HepG2 (cell line): ENCODE measurements around the gene PKP4. TPM values are rescaled to one million over a fixed set of nuclear protein-coding genes. Genes with fewer than 3 reads are reported as not detected.

Experiments
- AKAP8 ChIP-seq: sonication (generic); formaldehyde crosslinking; IDR thresholded peaks from 2 replicates; pipeline ENCODE4 v1.5.1; 2020; ENCODE audit warnings: mild to moderate bottlenecking, missing genetic modification reagents
- ARID2 ChIP-seq: sonication (generic); formaldehyde crosslinking; IDR thresholded peaks from 2 replicates; pipeline ENCODE4 v1.8.1; 2022; ENCODE audit warnings: mild to moderate bottlenecking, missing genetic modification reagents, borderline replicate concordance
- CEBPB ChIP-seq: IDR thresholded peaks from 2 replicates; pipeline ENCODE4 v1.6.1; 2011; ENCODE audit warnings: low read depth, low read length, improper control_type of control experiment, borderline replicate concordance
- CENPBD1 ChIP-seq: sonication (generic); formaldehyde crosslinking; IDR thresholded peaks from 2 replicates; pipeline ENCODE4 v1.8.0; 2022; ENCODE audit warnings: missing genetic modification reagents, low read depth, mild to moderate bottlenecking, borderline replicate concordance
- CHD4 ChIP-seq: fragments of 200-600 bp; sonication (generic); IDR thresholded peaks from 2 replicates; pipeline ENCODE4 v1.7.0; 2017; ENCODE audit warnings: mild to moderate bottlenecking, low read length, borderline replicate concordance
- CREM ChIP-seq, 2 experiments: sonication (generic) in 1 of 2; formaldehyde crosslinking in 1 of 2; IDR thresholded peaks; 2 replicates each; pipeline versions ENCODE4 v1.4.0 to v1.6.1; 2016 to 2020; ENCODE audit warnings: antibody characterized with exemption in 1 of 2, mild to moderate bottlenecking in 1 of 2, missing genetic modification reagents in 1 of 2
- DR1 ChIP-seq: sonication (generic); formaldehyde crosslinking; IDR thresholded peaks from 2 replicates; pipeline ENCODE4 v1.8.0; 2021; ENCODE audit warnings: mild to moderate bottlenecking, missing genetic modification reagents, inconsistent platforms
- ETV5 ChIP-seq: IDR thresholded peaks from 2 replicates; pipeline ENCODE4 v1.6.1; 2018; ENCODE audit warnings: missing biosample characterization, missing genetic modification reagents, inconsistent platforms, borderline replicate concordance
- GABPB1 ChIP-seq: IDR thresholded peaks from 2 replicates; pipeline ENCODE4 v1.6.1; 2016; ENCODE audit warnings: mild to moderate bottlenecking, missing genetic modification reagents, moderate library complexity, missing compliant biosample characterization
- GATAD2A ChIP-seq: IDR thresholded peaks from 2 replicates; pipeline ENCODE4 v1.6.1; 2016
- GTF3A ChIP-seq: sonication (generic); formaldehyde crosslinking; conservative IDR thresholded peaks from 2 replicates; pipeline ENCODE4 v1.4.0; 2020; ENCODE audit warnings: mild to moderate bottlenecking, missing genetic modification reagents
- ISL2 ChIP-seq: sonication (generic); formaldehyde crosslinking; IDR thresholded peaks from 2 replicates; pipeline ENCODE4 v1.5.0; 2020; ENCODE audit warnings: missing genetic modification reagents
- KMT2B ChIP-seq: IDR thresholded peaks from 2 replicates; pipeline ENCODE4 v1.6.1; 2016; ENCODE audit warnings: missing genetic modification reagents, missing compliant biosample characterization
- MIER3 ChIP-seq: IDR thresholded peaks from 2 replicates; pipeline ENCODE4 v1.6.1; 2016; ENCODE audit warnings: missing compliant biosample characterization, borderline replicate concordance
- MYC ChIP-seq: sonication (generic); formaldehyde crosslinking; IDR thresholded peaks from 2 replicates; pipeline ENCODE4 v1.9.0; 2021; ENCODE audit warnings: missing genetic modification reagents, borderline replicate concordance
- NFATC3 ChIP-seq: sonication (generic); formaldehyde crosslinking; IDR thresholded peaks from 2 replicates; pipeline ENCODE4 v1.5.1; 2020; ENCODE audit warnings: mild to moderate bottlenecking, missing genetic modification reagents
- RBFOX2 ChIP-seq: fragments of 200-400 bp; formaldehyde crosslinking; IDR thresholded peaks from 2 replicates; pipeline ENCODE4 v1.6.1; 2017; ENCODE audit warnings: low read depth, mild to moderate bottlenecking, low read length
- SIN3A ChIP-seq: IDR thresholded peaks from 2 replicates; pipeline ENCODE4 v1.6.1; 2011; ENCODE audit warnings: low read depth, mild to moderate bottlenecking, control low read depth, low read length, borderline replicate concordance
- SNAI1 ChIP-seq: sonication (generic); formaldehyde crosslinking; IDR thresholded peaks from 2 replicates; pipeline ENCODE4 v1.5.0; 2020; ENCODE audit warnings: mild to moderate bottlenecking, missing genetic modification reagents, borderline replicate concordance
- TEAD3 ChIP-seq: optimal IDR thresholded peaks from 2 replicates; pipeline ENCODE3; 2016; ENCODE audit warnings: borderline replicate concordance
- ZBTB42 ChIP-seq: sonication (generic); formaldehyde crosslinking; IDR thresholded peaks from 2 replicates; pipeline ENCODE4 v1.5.0; 2020; ENCODE audit warnings: mild to moderate bottlenecking, missing genetic modification reagents
- ZNF335 ChIP-seq: sonication (generic); formaldehyde crosslinking; IDR thresholded peaks from 2 replicates; pipeline ENCODE4 v1.4.0; 2020; ENCODE audit warnings: missing genetic modification reagents
- ZNF501 ChIP-seq: sonication (generic); formaldehyde crosslinking; IDR thresholded peaks from 2 replicates; pipeline ENCODE4 v1.5.1; 2020; ENCODE audit warnings: mild to moderate bottlenecking, moderate library complexity, missing genetic modification reagents
- ZNF558 ChIP-seq: sonication (generic); formaldehyde crosslinking; IDR thresholded peaks from 2 replicates; pipeline ENCODE4 v1.9.0; 2022; ENCODE audit warnings: mild to moderate bottlenecking, missing genetic modification reagents, borderline replicate concordance
- ZNF639 ChIP-seq: conservative IDR thresholded peaks from 2 replicates; pipeline ENCODE4 v1.6.1; 2018; ENCODE audit warnings: missing genetic modification reagents
- ZNF83 ChIP-seq: sonication (generic); formaldehyde crosslinking; IDR thresholded peaks from 2 replicates; pipeline ENCODE4 v1.4.0; 2020; ENCODE audit warnings: missing genetic modification reagents, mild to moderate bottlenecking, borderline replicate concordance
- ZNF878 ChIP-seq: sonication (generic); formaldehyde crosslinking; IDR thresholded peaks from 2 replicates; pipeline ENCODE4 v1.8.1; 2023; ENCODE audit warnings: mild to moderate bottlenecking, missing genetic modification reagents, moderate library complexity
- polyA plus RNA-seq, 8 experiments: library from polyadenylated mRNA; depleted of rRNA in 3 of 8; stranded (reverse) in 7 of 8; unstranded in 1 of 8; fragments of >200 nt; fragmentation: Illumina TruSeq in 4 of 8; extraction: Trizol in 4 of 8; gene quantifications; 2 replicates each; pipeline versions ENCODE4 v1.2.1 to v1.2.3, GENCODE V29; 2011 to 2016; ENCODE audit warnings: low read depth in 4 of 8, missing spikeins in 1 of 8, mixed read lengths in 1 of 8; ENCODE audit not compliant: insufficient read depth in 1 of 8
- total RNA-seq, 5 experiments: library from RNA; depleted of rRNA; stranded (reverse); fragments of >200 nt; fragmentation: Illumina TruSeq; extraction: Trizol; gene quantifications; 2 replicates each; pipeline ENCODE4 v1.2.3, GENCODE V29; 2016; ENCODE audit warnings: low read depth in 1 of 5
- TF ChIP-seq, protein P1 (sequence below): sonication (generic); formaldehyde crosslinking; IDR thresholded peaks from 2 replicates; pipeline ENCODE4 v1.8.0; 2022; ENCODE audit warnings: mild to moderate bottlenecking, missing genetic modification reagents

PKP4 gene
- total and polyA plus RNA-seq, 2 of the 13 experiments (the other 11 are each of a cell fraction or from before 2014, with no cell fraction given) = 80.9 to 90.5 TPM

DNA sequence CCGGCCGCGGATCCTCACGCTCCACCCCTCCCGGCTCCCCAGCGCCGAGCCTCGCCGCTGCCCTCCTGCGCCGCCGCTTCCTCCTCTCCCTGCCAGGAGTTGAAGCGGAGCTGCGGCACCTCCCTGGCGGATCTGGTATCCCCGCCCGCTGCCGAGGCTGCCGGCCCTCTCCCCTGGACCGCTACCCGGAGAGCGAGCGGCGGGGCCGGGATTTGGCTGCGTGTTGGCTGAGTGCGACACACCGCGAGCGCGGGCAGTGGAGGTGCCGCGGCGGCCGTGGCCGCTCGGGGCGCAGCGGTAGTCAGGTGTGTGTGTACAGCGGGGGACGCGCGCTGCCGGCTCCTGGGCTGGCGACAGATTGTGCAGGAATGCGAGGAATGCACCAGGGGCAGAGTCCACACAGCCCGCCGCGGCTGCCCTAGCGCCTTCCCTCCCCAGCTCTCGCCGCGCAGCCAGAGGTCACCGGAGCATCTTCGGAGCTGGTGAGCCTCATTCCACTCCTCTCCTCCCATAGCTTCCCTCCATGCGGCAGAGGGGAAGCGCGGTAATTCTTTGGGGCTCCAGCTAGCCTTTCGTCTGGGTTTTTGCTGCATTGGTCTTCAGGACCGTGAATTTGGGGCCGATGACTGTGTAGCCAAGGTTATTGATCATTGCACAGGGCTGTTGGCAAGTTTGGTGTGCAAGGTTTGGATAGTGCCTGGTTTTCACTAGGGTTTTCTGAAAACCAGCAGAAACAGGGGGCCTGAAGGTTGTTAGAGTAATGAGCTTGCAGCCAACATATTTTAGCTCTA is 1.3 kb downstream of the PKP4 start (continued):
- TF ChIP-seq ARID2 (CRISPR knock-in tag) (peak; percentile 95), KMT2B (peak; percentile 97), CREM (IDR thresholded peaks at IDR 0.05) (peak; percentile 35; the same call in 1 of the 2 replicates), CREM (CRISPR knock-in tag; IDR thresholded peaks at IDR 0.05) (no peak), GABPB1 (CRISPR knock-in tag) (peak; percentile 88), CHD4 (no peak), ZNF335 (CRISPR knock-in tag) (0 out of 2 replicates have a peak, but pooled peaks have one; percentile 56), ZNF501 (CRISPR knock-in tag) (peak; percentile 100), AKAP8 (CRISPR knock-in tag) (peak; percentile 97), SIN3A (peak; percentile 75; the same call in 1 of the 2 replicates), MYC (CRISPR knock-in tag) (peak; percentile 95), MIER3 (peak; percentile 97), NFATC3 (CRISPR knock-in tag) (no peak), SNAI1 (CRISPR knock-in tag) (peak; percentile 80), ZNF878 (CRISPR knock-in tag) (peak; percentile 62), ZNF639 (CRISPR knock-in tag) (peak; percentile 89), ZNF558 (CRISPR knock-in tag) (peak; percentile 88; the same call in 1 of the 2 replicates), DR1 (CRISPR knock-in tag) (peak; percentile 85; the same call in 1 of the 2 replicates), GATAD2A (peak; percentile 92), ETV5 (peak; percentile 82), ZNF83 (CRISPR knock-in tag) (no peak; the same call in 1 of the 2 replicates), GTF3A (CRISPR knock-in tag) (peak; percentile 99), ISL2 (CRISPR knock-in tag) (peak; percentile 95), TEAD3 (CRISPR knock-in tag) (peak; percentile 100), ZBTB42 (CRISPR knock-in tag) (peak; percentile 93; the same call in 1 of the 2 replicates), CEBPB (peak; percentile 33; the same call in 1 of the 2 replicates), CENPBD1 (peak; percentile 94; the same call in 1 of the 2 replicates), RBFOX2 (peak; percentile 96)
- TF ChIP-seq, protein P1, sequence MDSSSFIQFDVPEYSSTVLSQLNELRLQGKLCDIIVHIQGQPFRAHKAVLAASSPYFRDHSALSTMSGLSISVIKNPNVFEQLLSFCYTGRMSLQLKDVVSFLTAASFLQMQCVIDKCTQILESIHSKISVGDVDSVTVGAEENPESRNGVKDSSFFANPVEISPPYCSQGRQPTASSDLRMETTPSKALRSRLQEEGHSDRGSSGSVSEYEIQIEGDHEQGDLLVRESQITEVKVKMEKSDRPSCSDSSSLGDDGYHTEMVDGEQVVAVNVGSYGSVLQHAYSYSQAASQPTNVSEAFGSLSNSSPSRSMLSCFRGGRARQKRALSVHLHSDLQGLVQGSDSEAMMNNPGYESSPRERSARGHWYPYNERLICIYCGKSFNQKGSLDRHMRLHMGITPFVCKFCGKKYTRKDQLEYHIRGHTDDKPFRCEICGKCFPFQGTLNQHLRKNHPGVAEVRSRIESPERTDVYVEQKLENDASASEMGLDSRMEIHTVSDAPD = peak; percentile 85; the same call in 1 of the 2 replicates
